NK-92 treated with Interleukin-12 subunit alpha and Interleukin-12 subunit beta, amount 100 ng/mL, for 24 hours (cell line): ENCODE results near the gene OVOL1.

Experiments
- DNase-seq: peaks from one replicate; lab custom pipeline; 2025; lab: John Stamatoyannopoulos, UW

The OVOL1 gene

DNA sequence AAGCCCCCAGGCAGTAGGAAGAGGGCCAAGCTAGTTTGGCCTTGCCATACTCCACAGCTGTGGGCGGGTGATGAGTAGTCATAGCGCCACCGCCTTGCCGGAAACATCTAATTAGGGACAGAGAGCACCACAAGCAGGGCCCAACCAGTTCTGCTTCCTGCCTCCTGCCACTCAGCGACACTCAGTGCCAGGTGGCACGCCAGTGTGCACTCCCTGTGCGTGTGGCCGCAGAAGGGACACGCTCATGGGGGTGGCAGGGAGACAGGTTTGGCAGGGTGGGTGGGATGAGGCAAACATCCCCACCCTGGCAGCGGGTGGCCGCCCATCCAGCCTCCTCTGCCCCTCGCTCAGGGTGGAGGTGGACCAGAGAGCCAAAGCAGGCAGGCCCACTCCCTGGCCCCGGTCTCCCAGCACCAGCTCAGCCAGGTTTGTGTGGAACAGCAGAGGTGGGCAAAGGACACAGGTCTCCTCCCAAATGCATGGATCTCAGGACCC is 4.9 kb downstream of the OVOL1 start:
- no peak for DNase-seq

DNA sequence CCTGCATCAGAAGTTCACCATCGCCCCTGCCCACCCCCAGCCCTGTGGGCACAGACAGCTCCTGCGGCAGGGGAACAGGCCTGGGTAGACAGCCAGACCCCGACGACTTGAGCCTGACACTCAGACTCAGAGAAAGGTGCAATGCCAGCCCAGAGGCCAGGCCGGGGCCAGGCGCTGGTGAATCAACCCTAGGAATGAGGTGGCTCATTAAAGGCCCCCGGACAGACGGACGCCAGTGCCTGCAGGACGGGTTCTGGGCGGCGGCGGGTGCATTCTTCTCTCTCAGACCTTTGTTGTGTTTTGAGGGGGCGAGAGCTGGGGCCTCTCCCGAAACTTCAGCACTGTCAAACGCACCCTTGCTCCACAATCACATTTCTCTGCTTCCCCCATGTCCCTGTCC is 5.6 kb downstream of the OVOL1 start:
- no peak for DNase-seq

DNA sequence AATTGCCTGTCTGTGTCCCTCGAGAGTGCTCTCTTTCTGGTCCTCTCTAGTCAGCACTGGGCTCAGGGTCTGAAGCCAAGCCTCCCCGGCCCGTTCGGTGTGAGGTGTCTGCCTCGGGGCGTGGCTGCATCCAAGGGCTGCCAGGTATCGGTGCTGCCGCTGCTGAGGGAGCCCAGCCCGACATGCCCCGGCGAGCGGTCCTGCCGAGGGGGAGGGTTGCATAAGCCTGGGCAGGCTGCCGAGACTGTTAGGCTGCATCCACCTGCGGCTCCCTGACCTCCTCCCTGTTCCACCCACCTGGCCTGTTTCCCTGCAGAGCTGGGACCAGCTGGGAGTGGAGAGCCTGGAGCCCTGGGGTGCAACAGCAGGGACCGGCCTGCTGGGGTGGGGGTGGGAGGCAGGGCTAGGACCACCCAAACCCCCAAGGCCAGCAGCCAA is 6.3 kb downstream of the OVOL1 start:
- DNase-seq = no peak

DNA sequence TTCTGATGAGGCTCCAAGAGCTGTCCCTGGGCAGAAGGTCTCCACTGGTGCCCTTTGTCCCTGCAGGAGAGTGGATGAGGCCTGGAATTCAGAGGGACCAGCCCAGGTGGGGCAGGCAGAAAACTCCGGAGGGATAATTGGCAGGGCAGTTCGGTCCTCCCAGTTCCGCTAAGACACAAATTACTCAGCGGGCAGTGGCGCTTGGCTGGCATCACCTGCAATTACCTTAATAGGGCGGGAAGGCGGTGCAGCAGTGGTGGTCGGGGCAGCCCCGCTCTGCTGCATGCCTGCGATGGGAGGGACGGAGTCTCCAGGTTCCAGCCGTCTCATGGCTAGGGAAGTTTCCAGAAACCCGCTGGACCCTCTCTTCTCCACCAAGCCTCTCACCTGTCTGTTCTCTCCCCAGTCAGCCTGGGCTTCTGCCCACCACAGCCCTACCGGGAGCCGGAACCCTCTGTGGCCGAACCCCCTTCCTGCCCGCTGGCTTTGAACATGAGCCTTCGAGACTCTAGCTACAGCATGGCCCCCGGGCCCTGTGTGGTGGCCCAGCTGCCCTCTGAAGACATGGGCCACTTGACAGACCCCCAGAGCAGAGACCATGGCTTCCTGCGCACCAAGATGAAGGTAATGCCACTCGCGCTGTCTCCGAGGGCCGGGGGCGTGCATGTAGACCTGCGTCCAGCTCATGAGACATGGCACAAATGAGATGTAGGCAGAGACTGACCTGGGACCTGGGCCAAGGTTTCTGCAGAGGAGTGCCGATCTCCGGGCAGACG is 7.0 kb downstream of the OVOL1 start:
- DNase-seq = no peak

DNA sequence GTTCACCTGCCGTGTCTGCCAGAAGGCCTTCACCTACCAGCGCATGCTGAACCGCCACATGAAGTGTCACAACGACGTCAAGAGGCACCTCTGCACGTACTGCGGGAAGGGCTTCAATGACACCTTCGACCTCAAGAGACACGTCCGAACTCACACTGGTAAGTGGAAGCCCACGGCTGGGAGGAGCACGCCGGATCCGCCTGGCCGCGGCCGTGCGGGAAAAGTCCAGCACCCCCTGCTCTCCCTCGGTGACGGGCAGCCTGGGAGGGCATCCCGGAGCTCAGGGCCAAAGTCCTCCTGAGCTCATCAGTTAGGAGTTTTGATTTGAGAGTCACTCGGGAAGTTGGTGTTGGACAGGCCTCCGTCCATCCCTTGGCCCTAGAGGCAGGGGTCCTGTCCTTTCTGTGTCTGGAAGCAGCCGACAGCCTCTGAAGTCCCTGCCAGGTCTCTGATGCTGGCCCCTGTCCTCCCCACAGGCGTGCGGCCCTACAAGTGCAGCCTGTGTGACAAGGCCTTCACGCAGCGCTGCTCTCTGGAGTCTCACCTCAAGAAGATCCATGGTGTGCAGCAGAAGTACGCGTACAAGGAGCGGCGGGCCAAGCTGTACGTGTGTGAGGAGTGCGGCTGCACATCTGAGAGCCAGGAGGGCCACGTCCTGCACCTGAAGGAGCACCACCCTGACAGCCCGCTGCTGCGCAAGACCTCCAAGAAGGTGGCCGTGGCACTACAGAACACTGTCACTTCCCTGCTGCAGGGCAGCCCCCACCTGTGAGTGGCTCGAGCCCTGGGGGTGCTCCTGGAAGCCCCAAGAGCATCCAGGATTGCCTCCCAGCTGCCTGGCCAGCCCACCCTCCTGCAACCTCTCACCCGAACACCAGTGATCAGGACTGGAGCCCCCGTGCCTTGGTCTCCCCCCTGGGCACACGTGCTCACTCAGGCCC is 8.0 kb downstream of the OVOL1 start:
- DNase-seq = no peak

DNA sequence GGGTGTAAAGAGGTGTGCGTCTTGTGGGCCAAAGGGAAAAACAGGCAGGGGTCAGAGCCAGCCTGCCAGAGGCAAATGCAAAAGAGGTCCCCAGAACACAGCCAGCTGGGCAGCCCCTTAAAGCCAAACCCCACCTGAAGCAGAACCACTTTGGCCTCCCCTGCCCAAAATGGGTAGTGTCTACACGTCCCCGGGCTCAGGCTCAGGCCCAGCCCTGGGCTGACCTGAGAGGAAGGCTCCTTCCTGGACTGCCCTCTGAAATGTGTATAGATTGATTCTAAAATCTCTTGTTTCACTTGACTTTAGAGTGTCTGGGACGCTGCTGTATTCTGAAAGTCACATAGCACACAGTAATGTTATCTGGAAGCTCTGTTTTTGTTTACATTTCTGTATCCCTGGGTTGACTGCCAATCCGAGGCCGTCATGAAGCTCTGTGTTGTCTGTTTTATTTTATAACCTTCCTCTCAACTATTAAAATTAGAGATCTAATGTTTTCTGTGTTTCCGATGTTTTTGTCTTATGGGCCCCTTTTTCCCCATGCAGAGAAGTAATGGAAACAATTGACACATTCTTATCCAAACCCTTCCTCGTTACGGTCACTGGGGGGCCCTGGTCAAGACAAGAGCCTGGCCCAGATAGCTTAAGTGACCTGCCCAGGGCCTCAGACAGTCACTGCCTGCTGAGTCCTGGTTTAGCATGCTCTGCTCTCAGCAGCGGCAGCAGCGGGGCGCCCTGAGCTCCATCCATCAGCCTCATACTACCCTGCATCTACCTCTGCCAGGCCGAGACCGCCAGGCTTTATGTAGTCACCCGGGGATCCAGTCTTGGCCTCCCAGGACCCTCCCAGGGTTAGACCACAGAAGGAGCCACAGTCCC is 10.1 kb downstream of the OVOL1 start:
- DNase-seq = no peak

DNA sequence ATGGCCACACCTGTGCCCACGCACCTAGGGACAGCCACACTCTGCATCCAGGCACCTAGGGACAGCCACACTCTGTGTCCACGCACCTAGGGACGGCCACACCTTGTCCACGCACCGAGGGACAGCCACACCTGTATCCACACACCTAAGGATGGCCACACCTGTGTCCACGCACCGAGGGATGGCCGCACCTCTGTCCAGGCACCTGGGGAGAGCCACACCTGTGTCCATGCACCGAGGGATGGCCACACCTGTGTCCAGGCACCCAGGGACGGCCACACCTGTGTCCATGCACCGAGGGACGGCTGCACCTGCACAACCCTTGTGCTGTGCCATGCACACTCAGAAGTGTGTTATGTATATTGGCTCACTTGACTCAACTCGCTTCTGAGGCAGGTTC is 10.8 kb downstream of the OVOL1 start:
- DNase-seq = no peak

DNA sequence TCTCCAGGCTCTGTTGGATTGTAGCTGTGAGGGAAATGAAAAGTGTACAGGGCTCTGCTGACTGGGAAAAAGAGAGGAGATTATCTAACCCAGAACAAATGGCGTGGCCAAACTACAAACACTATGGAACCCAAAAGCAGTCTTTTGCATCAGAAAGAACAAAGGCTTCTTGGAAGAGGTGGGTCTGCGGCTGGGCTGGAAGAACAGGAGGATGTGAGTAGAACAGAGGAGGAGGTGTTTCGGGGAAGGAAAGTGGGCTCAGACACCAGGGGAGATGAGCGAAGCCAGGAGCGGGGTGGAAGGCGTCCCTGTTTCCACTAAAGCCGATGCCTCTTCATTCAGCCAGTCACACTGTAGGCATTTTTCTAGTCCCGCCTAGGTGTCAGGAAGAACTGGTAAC is 12.0 kb downstream of the OVOL1 start:
- DNase-seq = no peak

DNA sequence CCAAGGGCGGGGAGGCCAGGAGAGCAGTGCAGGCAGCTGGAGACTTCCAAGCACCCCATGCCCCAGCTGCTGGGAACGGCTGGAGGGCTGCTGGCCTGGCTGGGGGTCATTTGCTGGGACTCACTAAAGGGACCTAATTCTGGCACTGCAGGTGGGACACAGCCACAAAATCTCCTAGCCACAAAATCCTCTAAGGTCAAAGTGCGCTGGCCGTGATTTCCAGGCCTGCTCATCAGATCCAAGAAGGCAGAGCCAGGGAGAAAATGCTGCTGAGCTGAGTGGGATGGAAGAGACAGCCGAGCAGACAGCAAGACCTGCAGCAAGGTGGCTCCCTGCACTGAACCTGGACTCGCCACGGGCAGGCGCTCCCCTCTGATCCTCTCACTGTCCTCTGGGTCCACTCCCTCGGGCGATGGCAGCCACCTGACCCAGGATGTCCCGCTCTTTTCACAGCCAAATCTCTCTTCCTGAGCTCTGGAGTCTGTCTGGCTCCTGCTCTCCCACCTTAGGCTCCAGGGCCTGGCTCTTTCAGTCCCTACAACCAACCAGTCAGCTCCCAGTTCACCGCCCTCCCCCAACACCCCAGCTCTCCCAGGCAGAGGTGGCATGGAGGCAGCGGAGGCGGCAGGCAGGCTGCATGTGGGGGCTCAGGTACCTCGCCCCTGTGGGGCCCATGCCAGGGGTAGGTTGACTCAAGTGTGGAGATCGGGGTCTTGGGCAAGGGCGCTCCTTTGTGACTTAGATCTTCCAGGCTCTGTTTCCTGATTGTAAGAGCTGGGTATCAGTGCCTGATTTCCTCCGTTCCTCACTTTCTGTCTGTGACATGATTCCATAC is 14.5 kb downstream of the OVOL1 start:
- DNase-seq = no peak

DNA sequence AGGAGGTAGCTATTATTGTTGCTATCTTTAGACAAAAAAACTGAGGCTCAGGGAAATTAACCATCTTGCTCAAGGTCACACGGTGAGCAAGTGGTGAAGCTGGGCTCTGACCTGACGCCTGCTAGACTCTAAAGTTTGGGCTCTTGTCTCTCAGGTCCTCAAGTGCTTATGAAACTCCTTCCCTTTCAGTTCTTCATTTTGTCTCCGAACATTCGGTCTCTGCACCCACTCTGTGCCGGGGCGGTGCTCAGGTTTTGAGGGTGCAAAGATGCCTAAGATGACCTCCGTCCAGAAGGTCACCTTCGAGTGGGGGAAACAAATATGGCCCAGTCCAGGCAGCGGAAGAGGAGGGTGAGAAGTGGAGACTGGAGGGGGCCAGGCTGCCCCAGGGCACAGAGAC is 16.0 kb downstream of the OVOL1 start:
- DNase-seq = no peak

DNA sequence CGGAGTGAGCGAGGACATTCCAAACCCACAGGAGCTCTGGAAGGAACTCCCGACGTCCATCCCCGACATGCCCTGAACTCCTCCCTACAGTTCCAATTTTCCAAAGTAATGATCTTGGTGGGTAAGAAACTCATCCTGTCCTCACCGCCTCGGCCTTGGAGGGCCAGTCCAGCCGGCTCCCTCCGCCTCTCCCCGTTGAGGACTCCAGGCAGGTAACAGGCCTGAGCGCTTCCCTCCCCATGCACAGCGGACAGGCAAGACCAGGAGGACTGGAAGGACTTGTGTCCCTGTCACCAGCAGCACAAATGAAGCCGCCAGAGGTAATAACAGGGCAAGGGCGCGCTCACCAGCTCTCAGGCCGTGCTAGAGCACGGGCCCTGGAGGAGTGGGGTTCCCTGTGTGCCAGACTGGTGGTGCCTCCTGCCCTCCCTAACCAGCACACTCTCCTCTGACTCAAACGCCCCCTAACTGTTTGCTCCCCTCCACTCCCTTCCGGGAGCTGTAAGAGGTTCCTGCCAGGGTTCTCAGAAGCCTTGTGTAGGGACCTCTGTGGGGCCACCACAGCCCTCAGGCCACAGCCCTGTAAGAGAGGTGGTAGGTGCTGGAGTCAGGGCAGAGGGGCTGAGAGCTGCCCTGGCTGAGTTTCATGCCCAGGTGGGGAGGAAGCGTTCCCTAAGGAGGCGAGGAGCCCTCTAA is 17.1 kb downstream of the OVOL1 start:
- no peak for DNase-seq

DNA sequence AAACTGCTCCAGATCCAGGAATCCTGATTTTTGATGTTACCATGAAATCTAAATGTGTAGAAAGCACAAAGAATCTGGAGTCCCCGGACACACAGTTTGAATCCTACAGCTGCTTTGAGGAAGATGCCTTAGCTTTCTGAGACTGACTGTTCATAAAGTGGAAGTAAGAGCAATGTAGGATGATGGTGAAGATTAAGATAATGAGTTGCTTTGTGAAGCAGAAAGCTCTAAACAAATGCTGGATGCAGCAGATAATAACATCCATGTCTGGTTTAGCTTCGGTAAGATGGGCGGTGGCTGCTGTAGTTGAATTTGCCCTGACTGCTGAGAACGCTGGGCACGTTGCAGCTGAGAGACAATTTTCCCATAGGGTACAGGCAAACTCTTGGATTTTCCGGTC is 20.1 kb downstream of the OVOL1 start:
- DNase-seq = no peak

DNA sequence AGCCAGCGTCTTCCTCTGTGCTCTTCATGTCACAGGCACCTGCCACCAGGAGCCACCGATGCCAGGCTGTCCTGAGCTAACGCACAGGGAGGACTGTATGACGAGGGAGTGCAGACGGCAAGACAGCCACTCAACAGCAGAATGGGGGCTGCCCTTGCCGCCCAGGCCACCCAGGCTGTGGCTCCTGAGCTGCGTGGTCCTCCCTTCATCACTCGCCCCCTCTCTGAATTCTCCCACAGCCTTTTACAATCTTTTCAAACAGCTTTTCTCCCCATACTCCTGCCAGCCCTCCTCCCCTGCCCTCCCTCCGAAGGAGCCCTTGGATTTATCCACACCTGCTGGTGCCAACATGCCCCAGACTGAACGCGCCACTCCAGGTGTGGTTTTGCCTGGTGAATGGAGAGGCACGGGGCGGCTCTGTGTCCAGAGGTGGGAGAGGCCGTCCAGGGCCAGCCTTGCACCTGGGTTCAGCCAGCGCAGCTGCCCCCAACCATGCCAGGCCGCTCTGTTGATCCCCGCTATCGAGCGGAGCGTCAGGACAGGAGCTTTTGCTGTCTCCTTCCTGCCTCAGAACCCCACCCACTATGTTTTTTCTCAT is 22.0 kb downstream of the OVOL1 start:
- DNase-seq = no peak

DNA sequence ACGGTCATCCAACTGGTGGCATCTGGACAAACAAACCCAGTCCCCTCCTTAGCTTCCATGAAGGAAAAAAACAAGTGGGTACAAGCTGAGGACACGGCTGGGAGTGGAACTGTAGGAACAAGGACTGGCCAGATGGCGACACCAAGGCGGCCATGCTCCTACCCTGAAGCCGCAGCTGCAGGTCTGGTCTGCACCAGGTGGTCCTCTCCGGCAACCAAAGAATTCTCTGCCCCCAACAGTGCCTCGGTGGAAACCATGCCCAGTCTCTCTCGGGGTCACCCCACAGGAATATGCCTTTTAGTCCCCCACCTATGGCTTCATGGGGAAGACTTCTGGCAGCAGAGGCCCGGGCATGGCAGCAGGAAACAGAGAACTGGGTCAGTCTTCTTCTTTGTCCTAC is 22.6 kb downstream of the OVOL1 start:
- no peak for DNase-seq

DNA sequence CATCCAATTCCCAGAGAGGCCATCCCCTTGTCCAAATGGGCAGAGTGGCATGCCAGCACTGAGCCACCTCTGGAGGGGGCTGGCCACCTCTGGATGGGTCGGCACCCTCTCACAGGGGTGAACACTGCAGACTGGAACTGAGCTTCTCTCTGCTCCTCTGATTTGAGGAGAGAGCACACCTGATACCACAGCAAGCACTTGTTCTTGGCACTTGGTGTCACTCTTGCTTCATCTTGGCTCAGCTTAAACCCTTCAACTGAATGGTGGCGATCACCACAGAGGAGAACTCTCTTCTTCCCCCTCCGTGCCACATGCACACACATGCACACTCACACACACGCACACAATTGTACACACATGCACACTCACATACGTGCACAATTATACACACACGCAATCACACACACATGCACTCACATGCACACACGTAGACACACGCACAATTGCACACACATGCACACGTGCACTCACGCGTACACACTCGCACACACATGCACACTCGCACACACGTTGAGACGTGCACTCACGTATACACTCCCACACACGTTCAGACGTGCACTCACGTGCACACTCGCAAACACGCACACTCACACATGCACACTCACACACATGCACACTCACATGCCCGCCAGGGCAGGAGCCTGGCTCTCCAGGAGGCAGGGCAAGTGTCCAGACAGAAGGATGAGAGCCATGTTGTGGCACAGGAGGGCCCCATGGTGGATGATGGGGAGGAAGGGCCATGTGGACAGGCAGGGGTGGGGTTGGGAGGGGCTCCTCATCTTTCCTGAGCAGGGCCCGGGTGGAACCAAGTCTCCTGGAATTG is 23.4 kb downstream of the OVOL1 start:
- DNase-seq = no peak

DNA sequence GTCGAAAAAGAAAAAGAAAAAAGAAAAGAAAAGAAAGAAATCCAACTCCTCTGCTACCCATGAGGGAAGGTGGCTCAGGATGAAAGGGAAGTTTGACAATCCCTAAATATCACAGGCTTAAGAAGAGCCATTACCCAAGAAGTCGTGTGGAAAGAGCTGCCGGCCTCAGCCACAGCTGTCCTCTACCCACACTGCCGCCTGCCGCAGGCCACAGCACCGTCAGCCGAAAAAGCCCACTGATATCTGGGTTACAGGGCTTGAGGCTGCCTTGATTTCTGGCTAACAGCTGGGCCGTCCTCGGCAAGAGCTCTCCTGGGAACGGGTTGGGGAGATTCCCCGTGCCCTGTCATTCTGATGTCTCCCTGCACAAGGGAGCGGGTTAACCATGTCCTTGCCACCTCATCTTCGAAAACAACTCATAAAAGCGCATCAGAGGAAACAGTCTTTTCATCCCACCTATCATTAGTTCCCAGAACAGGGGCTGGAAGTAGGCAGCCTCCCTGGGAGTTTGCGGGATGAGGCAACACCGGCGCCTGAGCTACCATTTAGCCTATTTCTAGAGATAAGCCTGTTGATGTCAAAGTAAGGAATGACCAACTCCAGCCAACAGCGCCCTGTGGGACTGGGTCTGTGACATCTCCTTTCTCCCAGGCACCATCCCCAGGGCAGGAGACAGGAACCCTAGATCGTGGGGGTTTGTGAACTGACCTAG is 25.1 kb downstream of the OVOL1 start:
- no peak for DNase-seq

DNA sequence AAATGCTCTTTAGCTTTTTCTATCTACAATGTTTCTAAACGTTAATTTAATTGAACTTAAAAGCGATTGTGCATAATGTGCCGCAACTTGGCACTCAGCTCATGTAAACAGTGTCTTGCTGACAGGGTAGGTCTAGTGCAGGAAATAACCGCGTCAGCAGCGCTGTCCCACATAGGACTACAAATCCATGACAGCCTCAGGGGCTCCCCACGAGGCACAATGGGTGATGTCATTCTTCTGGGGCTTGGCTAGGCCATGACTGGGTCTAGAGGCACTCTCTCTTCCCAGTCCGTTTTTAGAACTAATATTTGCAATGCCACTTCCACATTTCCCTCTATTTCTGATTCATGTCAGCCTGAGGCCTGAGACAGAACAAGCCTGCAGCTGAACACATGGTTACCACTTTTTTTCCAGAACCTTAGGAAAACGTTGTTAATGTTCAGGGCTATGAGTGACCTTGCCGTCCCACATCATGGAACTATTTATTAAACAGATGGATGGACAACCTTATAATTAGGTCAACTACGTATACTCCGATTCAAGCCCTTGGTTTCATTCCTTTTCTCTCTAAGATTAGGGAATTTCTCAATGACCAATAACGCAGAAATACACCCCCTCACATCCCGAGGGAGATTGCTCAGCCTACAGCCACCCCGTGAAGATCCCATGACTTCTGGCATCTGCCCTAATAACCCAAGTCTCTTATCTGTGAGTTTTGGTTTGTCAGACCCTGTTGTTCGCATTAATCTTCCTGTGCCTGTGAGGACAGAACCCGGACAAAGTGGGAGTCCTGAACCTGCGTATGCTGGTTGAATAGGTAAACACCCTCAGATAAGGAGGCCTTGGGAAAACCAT is 27.5 kb downstream of the OVOL1 start:
- DNase-seq = no peak
